ENCODE data around the gene ARIH1. TPM values are rescaled to one million over a fixed set of nuclear protein-coding genes. Genes with fewer than 3 reads are reported as not detected.

Gene ARIH1
- total and polyA plus RNA-seq, 2 donors (not counting 3 experiments of a cell fraction or from before 2014, with no cell fraction given), result 25.1 to 144 TPM

DNA sequence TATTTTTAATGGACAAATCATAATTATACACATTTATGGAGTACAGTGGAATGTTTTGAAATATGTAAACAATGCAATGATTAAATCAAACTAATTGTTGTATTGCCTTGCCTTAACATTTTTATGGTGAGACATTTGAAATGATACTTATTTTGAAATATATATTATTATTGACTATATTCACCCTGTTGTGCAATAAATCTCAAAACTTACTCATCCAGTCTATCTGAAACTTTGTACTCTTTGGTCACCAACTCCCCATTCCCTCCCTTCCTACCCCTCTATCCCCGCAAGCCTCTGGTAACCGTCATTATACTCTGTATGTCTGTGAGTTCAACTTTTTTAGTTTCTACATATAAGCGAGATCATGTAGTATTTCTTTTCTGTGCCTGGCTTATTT lies 105.7 kb downstream of the ARIH1 start:
- POLR2A ChIA-PET, result no interaction called here
- intact Hi-C loops (cut with micrococcal nuclease), result no loop called here
- Histone ChIP-seq H4K20me1 (replicated peaks; ENCODE audit: control insufficient read depth, extremely low read depth, insufficient read depth, low read length) (no peaks in the 10 kb centered on the region), H3K27me3 (ENCODE audit: control insufficient read depth in 2 of 2, insufficient read depth in 2 of 2, low read length in 2 of 2) (no peaks in the 10 kb centered on the region), H3K9me3 (replicated peaks; ENCODE audit: control insufficient read depth, insufficient read depth, low read length) (no peaks in the 10 kb centered on the region), H3K4me3 (replicated peaks in 1 of 3; ENCODE audit: insufficient read depth in 1 of 3, low read depth in 1 of 3, low read length in 3 of 3) (no peak overlapping the region), H3K4me2 (ENCODE audit: insufficient read depth, low read length) (no peak overlapping the region), H3K9ac (replicated peaks; ENCODE audit: extremely low read depth, insufficient read depth, low read length) (no peak overlapping the region), H3K27ac (ENCODE audit: insufficient read depth, low read depth, low read length) (no peak overlapping the region), H3K36me3 (ENCODE audit: control insufficient read depth in 2 of 2, extremely low read depth in 1 of 2, insufficient read depth in 2 of 2, low read length in 2 of 2) (peaks cover 15 to 25% of the 10 kb centered on the region in 2 experiments), H3K79me2 (ENCODE audit: control insufficient read depth, insufficient read depth, low read length) (peaks cover 2% of the 10 kb centered on the region), H3K4me1 (ENCODE audit: control insufficient read depth, extremely low read depth, insufficient read depth, low read length) (no peaks in the 10 kb centered on the region), H3K9me1 (replicated peaks; ENCODE audit: control insufficient read depth, extremely low read depth, insufficient read depth, low read length) (no peaks in the 10 kb centered on the region), H2AFZ (ENCODE audit: low read depth, low read length) (no peak overlapping the region)
- TF ChIP-seq GATA2 (IDR thresholded peaks at IDR 0.05; ENCODE audit: insufficient read depth, insufficient read length, low read depth, low read length), result no peak
- no peak for TF ChIP-seq POLR2AphosphoS5 (IDR thresholded peaks at IDR 0.05; ENCODE audit: insufficient read depth, low read depth, low read length)
- TF ChIP-seq EZH2 (IDR thresholded peaks at IDR 0.05; ENCODE audit: borderline replicate concordance, low read depth, low read length, severe bottlenecking), result no peak
- TF ChIP-seq JUN (IDR thresholded peaks at IDR 0.05; ENCODE audit: borderline replicate concordance, insufficient read depth, insufficient read length, low read depth), result no peak
- TF ChIP-seq FOS (IDR thresholded peaks at IDR 0.05; ENCODE audit: borderline replicate concordance, insufficient read depth, low read length), result no peak
- no peak for TF ChIP-seq POLR2A (IDR thresholded peaks at IDR 0.05; ENCODE audit: low read depth, low read length)
- TF ChIP-seq, protein P1, sequence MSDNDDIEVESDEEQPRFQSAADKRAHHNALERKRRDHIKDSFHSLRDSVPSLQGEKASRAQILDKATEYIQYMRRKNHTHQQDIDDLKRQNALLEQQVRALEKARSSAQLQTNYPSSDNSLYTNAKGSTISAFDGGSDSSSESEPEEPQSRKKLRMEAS (IDR thresholded peaks at IDR 0.05; ENCODE audit: insufficient read depth, insufficient read length), result no peak
- TF ChIP-seq, protein P2, sequence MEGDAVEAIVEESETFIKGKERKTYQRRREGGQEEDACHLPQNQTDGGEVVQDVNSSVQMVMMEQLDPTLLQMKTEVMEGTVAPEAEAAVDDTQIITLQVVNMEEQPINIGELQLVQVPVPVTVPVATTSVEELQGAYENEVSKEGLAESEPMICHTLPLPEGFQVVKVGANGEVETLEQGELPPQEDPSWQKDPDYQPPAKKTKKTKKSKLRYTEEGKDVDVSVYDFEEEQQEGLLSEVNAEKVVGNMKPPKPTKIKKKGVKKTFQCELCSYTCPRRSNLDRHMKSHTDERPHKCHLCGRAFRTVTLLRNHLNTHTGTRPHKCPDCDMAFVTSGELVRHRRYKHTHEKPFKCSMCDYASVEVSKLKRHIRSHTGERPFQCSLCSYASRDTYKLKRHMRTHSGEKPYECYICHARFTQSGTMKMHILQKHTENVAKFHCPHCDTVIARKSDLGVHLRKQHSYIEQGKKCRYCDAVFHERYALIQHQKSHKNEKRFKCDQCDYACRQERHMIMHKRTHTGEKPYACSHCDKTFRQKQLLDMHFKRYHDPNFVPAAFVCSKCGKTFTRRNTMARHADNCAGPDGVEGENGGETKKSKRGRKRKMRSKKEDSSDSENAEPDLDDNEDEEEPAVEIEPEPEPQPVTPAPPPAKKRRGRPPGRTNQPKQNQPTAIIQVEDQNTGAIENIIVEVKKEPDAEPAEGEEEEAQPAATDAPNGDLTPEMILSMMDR (IDR thresholded peaks at IDR 0.05; ENCODE audit: extremely low read depth in 1 of 2, insufficient read depth in 1 of 2, low read depth in 1 of 2, low read length in 2 of 2), result no peak
- TF ChIP-seq MYC (IDR thresholded peaks at IDR 0.05; ENCODE audit: low read depth, low read length), result no peak
- dilution Hi-C loops (cut with MboI; ENCODE audit: extremely low pct_ligation_motif_present, low sequenced_read_pairs), result no loop called here
- BruUV-seq (replicated peaks), result no TSS peak
- FAIRE-seq, result no peak
- no peak for DNase-seq (ENCODE audit: low read depth, low spot score)
- CTCF ChIA-PET, result no interaction called here

All from endothelial cell of umbilical vein (primary cell).